GM18517 (cell line): ENCODE data around the gene TCF7L1.

Experiments used
- ATAC-seq: cut with Tn5 transposase; IDR thresholded peaks from one replicate; pipeline ENCODE4 v1.9.1; 2021; ENCODE audit warnings: mild to moderate bottlenecking, moderate library complexity; ENCODE audit not compliant: unreplicated experiment

The TCF7L1 gene

GRCh38 chr2:85160966-85161960, 28.1 kb downstream of the TCF7L1 start:
- no peak for ATAC-seq

GRCh38 chr2:85162746-85163301, 29.6 kb downstream of the TCF7L1 start:
- no peak for ATAC-seq

GRCh38 chr2:85163675-85164074, 30.5 kb downstream of the TCF7L1 start:
- ATAC-seq, result no peak

GRCh38 chr2:85164145-85164569, 31.0 kb downstream of the TCF7L1 start:
- no peak for ATAC-seq

- ATAC-seq, result no peak
These were observed 32.0 kb downstream of the TCF7L1 start for GRCh38 chr2:85165088-85165690.

- ATAC-seq, result no peak
These were observed 32.8 kb downstream of the TCF7L1 start for GRCh38 chr2:85166021-85166420.

- no peak for ATAC-seq
These were observed 34.3 kb downstream of the TCF7L1 start for GRCh38 chr2:85167479-85167878.

GRCh38 chr2:85168942-85169341, 35.8 kb downstream of the TCF7L1 start:
- ATAC-seq, result no peak

- ATAC-seq, result no peak
These were observed 36.4 kb downstream of the TCF7L1 start for GRCh38 chr2:85169581-85169980.

- ATAC-seq, result no peak
These were observed 37.8 kb downstream of the TCF7L1 start for GRCh38 chr2:85170938-85171475.

- ATAC-seq, result no peak
These were observed 38.7 kb downstream of the TCF7L1 start for GRCh38 chr2:85171916-85172315.

GRCh38 chr2:85173909-85174308, 40.7 kb downstream of the TCF7L1 start:
- no peak for ATAC-seq

- ATAC-seq, result no peak
These were observed 41.8 kb downstream of the TCF7L1 start for GRCh38 chr2:85174943-85175342.

- ATAC-seq, result no peak
These were observed 42.4 kb downstream of the TCF7L1 start for GRCh38 chr2:85175369-85176299.

GRCh38 chr2:85177031-85177824, 44.0 kb downstream of the TCF7L1 start:
- ATAC-seq, result no peak

- ATAC-seq, result no peak
These were observed 45.0 kb downstream of the TCF7L1 start for GRCh38 chr2:85178154-85178553.

- no peak for ATAC-seq
These were observed 45.8 kb downstream of the TCF7L1 start for GRCh38 chr2:85178980-85179411.

GRCh38 chr2:85179541-85179940, 46.3 kb downstream of the TCF7L1 start:
- ATAC-seq, result no peak

- ATAC-seq, result no peak
These were observed 47.3 kb downstream of the TCF7L1 start for GRCh38 chr2:85180322-85181133.
